Right renal pelvis (tissue), 4 donors: ENCODE data around the gene COX19. TPM values are rescaled to one million over a fixed set of nuclear protein-coding genes. Genes with fewer than 3 reads are reported as not detected.
"Not testable (repeated sequence)": the region's sequence is repeated elsewhere in the genome, so short reads cannot be mapped to it uniquely, and the experiment has no call there.

Experiments
- DNase-seq, 4 donors: peaks; one replicate each; pipeline ENCODE4 v3.0.0-alpha.2; 2013; ENCODE audit warnings: low read depth in 4 of 4, low spot score in 3 of 4, missing footprints in 1 of 4
- polyA plus RNA-seq, 4 donors: library from polyadenylated mRNA; unstranded; fragments of 120-200 nt; gene quantifications; one replicate each; pipeline ENCODE4 v1.2.1, GENCODE V29; 2013; ENCODE audit not compliant: insufficient read length in 4 of 4

The COX19 gene
- polyA plus RNA-seq, 4 donors = 11.8 to 13.3 (median 12.1) TPM

GRCh38 chr7:1011297-1012003 is 36.1 kb upstream of the COX19 start:
- no peak for DNase-seq

GRCh38 chr7:1010226-1010625 is 34.9 kb upstream of the COX19 start:
- no peak for DNase-seq

GRCh38 chr7:1009747-1010146 is 34.4 kb upstream of the COX19 start:
- DNase-seq = no peak

GRCh38 chr7:1008733-1009363 is 33.5 kb upstream of the COX19 start:
- no peak for DNase-seq

GRCh38 chr7:1007901-1008300 is 32.6 kb upstream of the COX19 start:
- no peak for DNase-seq

- no peak for DNase-seq
These were observed 30.0 kb upstream of the COX19 start for GRCh38 chr7:1005303-1005702.

- no peak for DNase-seq
These were observed 28.9 kb upstream of the COX19 start for GRCh38 chr7:1004018-1004852.

- DNase-seq = not testable (repeated sequence)
These were observed 27.1 kb upstream of the COX19 start for GRCh38 chr7:1002445-1002844.

GRCh38 chr7:1002026-1002425 is 26.7 kb upstream of the COX19 start:
- not testable (repeated sequence) for DNase-seq

GRCh38 chr7:1001069-1001770 is 25.9 kb upstream of the COX19 start:
- not testable (repeated sequence) for DNase-seq

- no peak for DNase-seq
These were observed 24.9 kb upstream of the COX19 start for GRCh38 chr7:999941-1000935.

- no peak for DNase-seq
These were observed 24.0 kb upstream of the COX19 start for GRCh38 chr7:999149-999879.

- DNase-seq = no peak
These were observed 22.4 kb upstream of the COX19 start for GRCh38 chr7:997404-998395.

- DNase-seq = no peak
These were observed 20.9 kb upstream of the COX19 start for GRCh38 chr7:996079-996872.

- no peak for DNase-seq
These were observed 20.2 kb upstream of the COX19 start for GRCh38 chr7:995571-995970.

- DNase-seq = no peak
These were observed 19.4 kb upstream of the COX19 start for GRCh38 chr7:994592-995308.
